ENCODE results near the gene PPCDC. TPM values are rescaled to one million over a fixed set of nuclear protein-coding genes. Genes with fewer than 3 reads are reported as not detected.

PPCDC gene
- polyA plus RNA-seq, 4 donors: 10.4 to 13.8 (median 13.0) TPM

Other genes starting within 250 kb of the PPCDC start
- gene CSK, start 241.5 kb upstream of the PPCDC start, polyA plus RNA-seq (ENCODE audit: insufficient read length in 4 of 4): 10 to 100 TPM; 39.4 to 48.3 (median 42.7) TPM
- gene LMAN1L, start 210.8 kb upstream of the PPCDC start, polyA plus RNA-seq (ENCODE audit: insufficient read length in 4 of 4): under 1 TPM in 1 of 4 donors, not detected in 3; 0.10 TPM
- gene CPLX3, start 197.0 kb upstream of the PPCDC start, polyA plus RNA-seq (ENCODE audit: insufficient read length in 4 of 4): under 1 TPM in 2 of 4 donors, not detected in 2; 0.03 to 0.13 TPM
- 10 to 100 TPM; 33.0 to 36.6 (median 33.3) TPM for gene ULK3, start 180.4 kb upstream of the PPCDC start, polyA plus RNA-seq (ENCODE audit: insufficient read length in 4 of 4)
- gene SCAMP2, start 150.2 kb upstream of the PPCDC start, polyA plus RNA-seq (ENCODE audit: insufficient read length in 4 of 4): 10 to 100 TPM; 76.5 to 84.0 (median 80.3) TPM
- gene MPI, start 133.5 kb upstream of the PPCDC start, polyA plus RNA-seq (ENCODE audit: insufficient read length in 4 of 4): 10 to 100 TPM; 50.2 to 70.2 (median 58.8) TPM
- 10 to 100 TPM; 52.5 to 59.1 (median 56.5) TPM for gene FAM219B, start 116.7 kb upstream of the PPCDC start, polyA plus RNA-seq (ENCODE audit: insufficient read length in 4 of 4)
- 100 to 1,000 TPM; 214 to 224 (median 219) TPM for gene COX5A, start 85.5 kb upstream of the PPCDC start, polyA plus RNA-seq (ENCODE audit: insufficient read length in 4 of 4)
- 1 to 10 TPM; 2.5 to 3.0 (median 2.7) TPM for gene RPP25, start 66.8 kb upstream of the PPCDC start, polyA plus RNA-seq (ENCODE audit: insufficient read length in 4 of 4)
- 10 to 100 TPM; 18.8 to 28.3 (median 22.6) TPM for gene SCAMP5, start 28.0 kb upstream of the PPCDC start, polyA plus RNA-seq (ENCODE audit: insufficient read length in 4 of 4)
- 10 to 100 TPM in 2 of 4 donors, 1 to 10 TPM in 2; 8.8 to 12.1 (median 9.6) TPM for gene C15orf39, start 178.3 kb downstream of the PPCDC start, polyA plus RNA-seq (ENCODE audit: insufficient read length in 4 of 4)
- gene GOLGA6C, start 234.7 kb downstream of the PPCDC start, polyA plus RNA-seq (ENCODE audit: insufficient read length in 4 of 4): not detected

Measured in right renal pelvis (tissue), 4 donors.